Erythroblast (primary cell): ENCODE data around the gene FOXE3.

ENCODE experiments used
- GATA1 ChIP-seq: IDR thresholded peaks from 2 replicates; pipeline ENCODE4 v1.6.1; 2011; ENCODE audit warnings: low read depth, mild to moderate bottlenecking, control low read depth, low read length, moderate library complexity
- POLR2A ChIP-seq: IDR thresholded peaks from 2 replicates; pipeline ENCODE4 v1.6.1; 2011; ENCODE audit warnings: mild to moderate bottlenecking, low read length

DNA sequence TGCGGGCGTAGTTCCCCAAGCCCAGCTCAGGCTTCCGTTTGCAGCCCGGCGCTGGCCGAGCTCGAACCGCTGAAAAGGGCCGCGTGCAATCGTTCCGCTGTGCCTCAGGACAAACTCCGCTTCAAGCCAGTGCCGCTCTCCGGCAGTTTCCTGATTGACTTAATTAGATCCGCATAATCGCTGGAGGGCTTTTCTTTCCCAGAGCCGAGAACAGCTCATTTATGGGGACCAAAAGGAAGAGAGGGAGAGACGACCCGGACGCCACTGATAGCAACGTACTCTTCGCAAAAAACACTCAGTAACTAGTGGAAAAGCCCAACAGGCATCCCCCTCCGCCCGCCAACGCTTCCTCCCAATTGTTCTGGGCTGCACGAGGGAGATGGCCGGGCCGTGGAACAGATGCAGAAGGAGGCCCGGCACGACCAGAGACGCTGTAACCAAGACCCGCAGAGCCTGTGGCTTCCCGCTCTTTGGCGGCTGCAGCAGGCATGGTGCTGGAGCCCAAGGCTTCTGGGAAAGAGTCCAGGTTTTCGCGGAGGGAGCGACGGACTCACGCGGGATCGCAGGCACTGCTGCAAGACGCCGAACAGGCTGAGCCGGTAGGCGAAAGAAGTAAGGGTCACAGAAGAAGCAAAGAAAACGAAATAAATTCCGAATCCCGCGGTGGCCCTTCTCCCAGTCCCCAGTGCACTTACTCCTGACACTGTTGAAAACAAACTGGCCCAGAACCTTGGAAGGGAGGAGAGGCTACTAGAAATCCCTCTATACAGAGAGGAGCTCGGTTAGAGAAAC lies 18.2 kb downstream of the FOXE3 start:
- TF ChIP-seq POLR2A: no peak
- no peak for TF ChIP-seq GATA1
